WTC11 (cell line): ENCODE data around the gene NFAT5. TPM values are rescaled to one million over a fixed set of nuclear protein-coding genes. Genes with fewer than 3 reads are reported as not detected.

Source experiments
- ATAC-seq: fragments of 200-7000 bp; cut with Tn5 transposase; 2 replicates; pipeline ENCODE4 v1.10.0; 2021; ENCODE audit warnings: mild to moderate bottlenecking, moderate library complexity
- CTCF ChIA-PET: fragments of 300-600 bp; sonication (Branson Sonifier 250); formaldehyde crosslinking; loops from one replicate; lab custom pipeline; 2021; ENCODE audit warnings: antibody characterized with exemption; lab: Charles Lee
- POLR2A ChIA-PET: fragments of 350-600 bp; sonication (Branson Sonifier 250); formaldehyde crosslinking; loops from one replicate; lab custom pipeline; 2021; ENCODE audit warnings: antibody characterized with exemption; lab: Charles Lee
- DNase-seq: peaks from one replicate; pipeline ENCODE4 v3.0.0; 2021; ENCODE audit warnings: low spot score
- H3K27ac Mint-ChIP-seq: 2 replicates; pipeline ENCODE4 v1.8.0; 2021; ENCODE audit warnings: mixed read lengths
- H3K27me3 Mint-ChIP-seq: 2 replicates; pipeline ENCODE4 v1.8.0; 2021; ENCODE audit warnings: low read depth, mild to moderate bottlenecking, moderate library complexity, mixed read lengths
- H3K36me3 Mint-ChIP-seq: 2 replicates; pipeline ENCODE4 v1.8.0; 2021; ENCODE audit warnings: mixed read lengths
- H3K4me1 Mint-ChIP-seq: 2 replicates; pipeline ENCODE4 v1.8.0; 2022; ENCODE audit warnings: mixed read lengths
- H3K4me3 Mint-ChIP-seq: 2 replicates; pipeline ENCODE4 v1.8.0; 2021; ENCODE audit warnings: mild to moderate bottlenecking, moderate library complexity, mixed read lengths
- H3K9me3 Mint-ChIP-seq: 2 replicates; pipeline ENCODE4 v1.8.0; 2021; ENCODE audit warnings: mixed read lengths
- ATF1 ChIP-seq: sonication (generic); formaldehyde crosslinking; IDR thresholded peaks from 2 replicates; pipeline ENCODE4 v1.8.1; 2023; ENCODE audit warnings: mild to moderate bottlenecking, moderate library complexity, missing genetic modification reagents
- ATF3 ChIP-seq: sonication (generic); formaldehyde crosslinking; conservative IDR thresholded peaks from 2 replicates; pipeline ENCODE4 v1.8.1; 2022; ENCODE audit warnings: mild to moderate bottlenecking, missing genetic modification reagents
- CREB1 ChIP-seq: sonication (generic); formaldehyde crosslinking; IDR thresholded peaks from 2 replicates; pipeline ENCODE4 v1.8.0; 2023; ENCODE audit warnings: mild to moderate bottlenecking, missing genetic modification reagents
- ELF4 ChIP-seq: sonication (generic); formaldehyde crosslinking; IDR thresholded peaks from 2 replicates; pipeline ENCODE4 v1.8.1; 2022; ENCODE audit warnings: low read depth, mild to moderate bottlenecking, moderate library complexity, missing genetic modification reagents
- ERG ChIP-seq: fragments of 250-450 bp; sonication (Bioruptor Pico); IDR thresholded peaks from 2 replicates; pipeline ENCODE4 v1.8.0; 2021; ENCODE audit warnings: mild to moderate bottlenecking
- ESRRA ChIP-seq: sonication (generic); formaldehyde crosslinking; IDR thresholded peaks from 2 replicates; pipeline ENCODE4 v1.8.1; 2022; ENCODE audit warnings: mild to moderate bottlenecking, missing genetic modification reagents, borderline replicate concordance
- FOXP1 ChIP-seq: sonication (generic); formaldehyde crosslinking; IDR thresholded peaks from 2 replicates; pipeline ENCODE4 v1.8.0; 2022; ENCODE audit warnings: missing genetic modification reagents, mild to moderate bottlenecking, moderate library complexity, borderline replicate concordance
- GABPB1 ChIP-seq: sonication (generic); formaldehyde crosslinking; IDR thresholded peaks from 2 replicates; pipeline ENCODE4 v1.8.1; 2023; ENCODE audit warnings: mild to moderate bottlenecking, missing genetic modification reagents
- GRHL2 ChIP-seq: fragments of 250-450 bp; sonication (Bioruptor Pico); IDR thresholded peaks from 2 replicates; pipeline ENCODE4 v1.8.0; 2022; ENCODE audit warnings: mild to moderate bottlenecking, moderate library complexity; ENCODE audit not compliant: insufficient replicate concordance, severe bottlenecking
- GTF2I ChIP-seq: fragments of 250-450 bp; sonication (Bioruptor Pico); conservative IDR thresholded peaks from 2 replicates; pipeline ENCODE4 v1.4.0; 2021; ENCODE audit warnings: mild to moderate bottlenecking
- JAZF1 ChIP-seq: fragments of 250-450 bp; sonication (Bioruptor Pico); IDR thresholded peaks from 2 replicates; pipeline ENCODE4 v1.9.0; 2021; ENCODE audit warnings: moderate library complexity, mild to moderate bottlenecking, inconsistent platforms
- JUN ChIP-seq: sonication (generic); formaldehyde crosslinking; IDR thresholded peaks from 2 replicates; pipeline ENCODE4 v1.8.0; 2023; ENCODE audit warnings: mild to moderate bottlenecking, missing genetic modification reagents
- KAT7 ChIP-seq: sonication (generic); formaldehyde crosslinking; IDR thresholded peaks from 2 replicates; pipeline ENCODE4 v1.8.1; 2023; ENCODE audit warnings: missing genetic modification reagents, mild to moderate bottlenecking, borderline replicate concordance
- MAX ChIP-seq: sonication (generic); formaldehyde crosslinking; IDR thresholded peaks from 2 replicates; pipeline ENCODE4 v1.8.0; 2022; ENCODE audit warnings: mild to moderate bottlenecking, missing genetic modification reagents
- NR2C2 ChIP-seq: sonication (generic); formaldehyde crosslinking; IDR thresholded peaks from 2 replicates; pipeline ENCODE4 v1.8.0; 2022; ENCODE audit warnings: mild to moderate bottlenecking, missing genetic modification reagents
- PREB ChIP-seq: sonication (generic); formaldehyde crosslinking; IDR thresholded peaks from 2 replicates; pipeline ENCODE4 v1.8.1; 2022; ENCODE audit warnings: mild to moderate bottlenecking, missing genetic modification reagents, moderate library complexity, borderline replicate concordance
- TEAD4 ChIP-seq: sonication (generic); formaldehyde crosslinking; IDR thresholded peaks from 2 replicates; pipeline ENCODE4 v1.8.0; 2022; ENCODE audit warnings: mild to moderate bottlenecking, missing genetic modification reagents
- USF1 ChIP-seq: sonication (generic); formaldehyde crosslinking; IDR thresholded peaks from 2 replicates; pipeline ENCODE4 v1.8.0; 2022; ENCODE audit warnings: mild to moderate bottlenecking, missing genetic modification reagents
- USF2 ChIP-seq: sonication (generic); formaldehyde crosslinking; IDR thresholded peaks from 2 replicates; pipeline ENCODE4 v1.8.1; 2023; ENCODE audit warnings: mild to moderate bottlenecking, missing genetic modification reagents, moderate library complexity
- ZBTB43 ChIP-seq: sonication (generic); formaldehyde crosslinking; IDR thresholded peaks from 2 replicates; pipeline ENCODE4 v1.8.1; 2023; ENCODE audit warnings: mild to moderate bottlenecking, missing genetic modification reagents
- ZMAT4 ChIP-seq: fragments of 250-450 bp; sonication (Bioruptor Pico); IDR thresholded peaks from 2 replicates; pipeline ENCODE4 v1.9.0; 2021; ENCODE audit warnings: mild to moderate bottlenecking
- ZNF138 ChIP-seq: sonication (generic); formaldehyde crosslinking; conservative IDR thresholded peaks from 2 replicates; pipeline ENCODE4 v1.8.1; 2022; ENCODE audit warnings: mild to moderate bottlenecking, moderate library complexity, missing genetic modification reagents
- ZNF317 ChIP-seq: sonication (generic); formaldehyde crosslinking; IDR thresholded peaks from 2 replicates; pipeline ENCODE4 v1.8.1; 2023; ENCODE audit warnings: low read depth, mild to moderate bottlenecking, moderate library complexity, missing genetic modification reagents, borderline replicate concordance
- ZNF396 ChIP-seq: fragments of 250-450 bp; sonication (Bioruptor Pico); IDR thresholded peaks from 2 replicates; pipeline ENCODE4 v1.8.0; 2021; ENCODE audit warnings: mild to moderate bottlenecking, moderate library complexity, borderline replicate concordance
- ZNF416 ChIP-seq: fragments of 250-450 bp; sonication (Bioruptor Pico); IDR thresholded peaks from 2 replicates; pipeline ENCODE4 v1.9.0; 2021; ENCODE audit warnings: mild to moderate bottlenecking, inconsistent platforms
- ZNF512 ChIP-seq: sonication (generic); formaldehyde crosslinking; IDR thresholded peaks from 2 replicates; pipeline ENCODE4 v1.8.1; 2022; ENCODE audit warnings: missing genetic modification reagents, borderline replicate concordance
- total RNA-seq: library from RNA; stranded (reverse); gene quantifications from 3 replicates; pipeline ENCODE4 v1.2.3, GENCODE V29; 2021

Gene NFAT5
- total RNA-seq, 1 experiment from 2014 or later: 23.2 TPM

- no peak for TF ChIP-seq ATF3 (CRISPR knock-in tag)
- TF ChIP-seq ZNF396 (CRISPR knock-in tag): no peak
- TF ChIP-seq GRHL2 (CRISPR knock-in tag): no peak
- no peak for TF ChIP-seq KAT7 (CRISPR knock-in tag)
- no peak for TF ChIP-seq TEAD4
- TF ChIP-seq GTF2I: no peak
- TF ChIP-seq FOXP1 (CRISPR knock-in tag): no peak
- no peak for TF ChIP-seq MAX (CRISPR knock-in tag)
- TF ChIP-seq GABPB1 (CRISPR knock-in tag): no peak
- TF ChIP-seq NR2C2 (CRISPR knock-in tag): no peak
- TF ChIP-seq USF2 (CRISPR knock-in tag): no peak
Observed at GRCh38 chr16:69618307-69618706, 52.5 kb downstream of the NFAT5 start (continued).

- H3K4me1 Mint-ChIP-seq: no peaks in the 10 kb centered on the region
- no peak for ATAC-seq
- CTCF ChIA-PET: interaction anchor here (0.6 to 1.7 kb wide), 2 partner anchors 39 to 223 kb away, joined by 3 to 4 read pairs; no protein-coding TSS in a partner anchor
- no peak overlapping the region for H3K4me3 Mint-ChIP-seq
- no peaks in the 10 kb centered on the region for H3K36me3 Mint-ChIP-seq
- TF ChIP-seq JUN (CRISPR knock-in tag) (no peak), ZBTB43 (no peak), ZNF138 (CRISPR knock-in tag) (no peak), ZNF317 (CRISPR knock-in tag) (no peak), PREB (CRISPR knock-in tag) (no peak), ESRRA (CRISPR knock-in tag) (no peak), ERG (no peak), ATF1 (CRISPR knock-in tag) (no peak), ZNF416 (CRISPR knock-in tag) (no peak), ZNF512 (CRISPR knock-in tag) (no peak), ELF4 (no peak), USF1 (CRISPR knock-in tag) (no peak), USF2 (CRISPR knock-in tag) (no peak), JAZF1 (CRISPR knock-in tag) (no peak), ZMAT4 (CRISPR knock-in tag) (no peak), CREB1 (CRISPR knock-in tag) (no peak)
- POLR2A ChIA-PET: no interaction called here
- no peak overlapping the region for H3K27ac Mint-ChIP-seq
- H3K9me3 Mint-ChIP-seq: no peaks in the 10 kb centered on the region
- H3K27me3 Mint-ChIP-seq: no peaks in the 10 kb centered on the region
- no peak for DNase-seq
Observed at GRCh38 chr16:69618721-69619120, 53.0 kb downstream of the NFAT5 start.
